Spleen (tissue), 11 donors: ENCODE data around the gene NEUROD1. TPM values are rescaled to one million over a fixed set of nuclear protein-coding genes. Genes with fewer than 3 reads are reported as not detected.
A peak's percentile ranks its signal among the peaks of the same experiment; 100 is the strongest.

ENCODE experiments used
- DNase-seq: peaks from one replicate; pipeline ENCODE4 v3.0.0-alpha.2; 2020
- H3K27ac ChIP-seq, 8 donors: fragments of 200-600 bp; sonication (generic) in 7 of 8; 1 replicate in 4 of 8; 2 replicates in 4 of 8; pipeline versions ENCODE4 v1.5.0 to v1.8.0; 2016 to 2021; ENCODE audit warnings: inconsistent platforms in 4 of 8, mild to moderate bottlenecking in 4 of 8, moderate library complexity in 1 of 8
- H3K27me3 ChIP-seq, 7 donors: fragments of 200-600 bp; sonication (generic) in 6 of 7; replicated peaks in 1 of 7; 1 replicate in 4 of 7; 2 replicates in 3 of 7; pipeline versions ENCODE4 v1.5.0 to v1.8.0; 2016 to 2021; ENCODE audit warnings: inconsistent platforms in 3 of 7, mild to moderate bottlenecking in 1 of 7
- H3K36me3 ChIP-seq, 6 donors: fragments of 200-600 bp; sonication (generic) in 5 of 6; 1 replicate in 4 of 6; 2 replicates in 2 of 6; pipeline versions ENCODE4 v1.5.0 to v1.8.0; 2016 to 2021; ENCODE audit warnings: inconsistent platforms in 2 of 6
- H3K4me1 ChIP-seq, 6 donors: fragments of 200-600 bp; sonication (generic) in 5 of 6; 1 replicate in 3 of 6; 2 replicates in 3 of 6; pipeline versions ENCODE4 v1.5.0 to v1.8.0; 2016 to 2021; ENCODE audit warnings: inconsistent platforms in 3 of 6
- H3K4me3 ChIP-seq, 8 donors: fragments of 200-600 bp; sonication (generic) in 7 of 8; 1 replicate in 4 of 8; 2 replicates in 4 of 8; pipeline versions ENCODE4 v1.5.0 to v1.8.0; 2016 to 2021; ENCODE audit warnings: inconsistent platforms in 4 of 8, mild to moderate bottlenecking in 4 of 8, moderate library complexity in 2 of 8
- H3K9me3 ChIP-seq, 8 donors: fragments of 200-600 bp; sonication (generic) in 7 of 8; 1 replicate in 4 of 8; 2 replicates in 4 of 8; pipeline versions ENCODE4 v1.5.0 to v1.8.0; 2016 to 2021; ENCODE audit warnings: inconsistent platforms in 4 of 8
- CTCF ChIP-seq, 11 experiments: fragments of 200-600 bp in 7 of 11; fragments of 450-650 bp in 4 of 11; sonication (generic) in 4 of 11; IDR thresholded peaks in 8 of 11; conservative IDR thresholded peaks in 3 of 11; 1 replicate in 7 of 11; 2 replicates in 4 of 11; pipeline versions ENCODE4 v1.4.0 to v1.8.0; 2016 to 2021; ENCODE audit warnings: antibody characterized with exemption in 11 of 11, inconsistent platforms in 4 of 11, mild to moderate bottlenecking in 1 of 11
- POLR2A ChIP-seq, 3 donors: fragments of 450-650 bp; IDR thresholded peaks; one replicate each; pipeline ENCODE4 v1.5.1; 2017; ENCODE audit warnings: antibody characterized with exemption in 3 of 3, mild to moderate bottlenecking in 1 of 3
- POLR2AphosphoS5 ChIP-seq, 3 donors: sonication (generic); formaldehyde crosslinking; IDR thresholded peaks; one replicate each; pipeline ENCODE4 v1.5.1; 2017; ENCODE audit warnings: antibody characterized with exemption in 3 of 3
- WGBS, 5 donors: extraction: QIAGEN DNeasy Blood & Tissue Kit in 3 of 5; methylation state at CpG; one replicate each; pipeline versions ENCODE4 v1.1.5 to v1.1.7; 2013 to 2018; 5-methylcytosine and 5-hydroxymethylcytosine counted together
- intact Hi-C: fragments of 100-400 bp; cut with DNase I; formaldehyde crosslinking; loops from one replicate; pipeline ENCODE4 v1.15.0; 2023; ENCODE audit warnings: low total_unique reads
- polyA plus RNA-seq, 3 donors: library from polyadenylated mRNA; stranded (reverse); fragments of 200-250 nt; gene quantifications; one replicate each; pipeline ENCODE4 v1.2.1, GENCODE V29; 2013
- total RNA-seq, 7 donors: library from RNA; depleted of rRNA in 3 of 7; stranded (reverse); fragments of >200 nt in 3 of 7; fragmentation: NEBNext Ultra II Directional in 4 of 7; extraction: Animal tissue kit (Norgen Biotek cat#: 25700) in 4 of 7; gene quantifications; one replicate each; pipeline versions ENCODE4 v1.1.0 to v1.2.1, GENCODE V29; 2016 to 2021
- donor health status: healthy with polysubstance abuse.
- donor health status: DM: no; HTN: no; CAD: no; lungs with moderate emphysema.
- donor health status: DM: no; HTN: no; CAD: no.
- donor health status: Bipolar disorder and iron deficiency.
- donor health status: healthy.
- donor health status: DM: no; HTN: no; CAD: no.
- donor health status: DM: yes; HTN: yes; CAD: no.

The NEUROD1 gene
- total and polyA plus RNA-seq, 10 donors: 0.10 TPM; not detected in 9

GRCh38 chr2:181682026-181682789 lies 1.9 kb upstream of the NEUROD1 start:
- 8 to 14% (median 10%) methylated on average over 23 to 24 of the region's 24 CpGs for WGBS, 5 donors
- Histone ChIP-seq H3K4me3 (peak overlapping the region in 2 of 8 donors; percentile 7 to 60), H3K36me3 (no peaks in the 10 kb centered on the region), H3K4me1 (peaks cover 16 to 65% (median 46%) of the 10 kb centered on the region in 6 donors), H3K27me3 (peaks cover 20 to 100% (median 95%) of the 10 kb centered on the region in 7 donors), H3K27ac (no peak overlapping the region), H3K9me3 (peaks cover 0 to 12% (median 0%) of the 10 kb centered on the region in 8 donors)
- intact Hi-C loops: no loop called here
- TF ChIP-seq POLR2AphosphoS5 (IDR thresholded peaks at IDR 0.05) (no peak), POLR2A (IDR thresholded peaks at IDR 0.05) (no peak), CTCF (IDR thresholded peaks at IDR 0.05 in 8 of 11, conservative IDR thresholded peaks at IDR 0.05 in 3 of 11) (no peak)
- peak; percentile 47 for DNase-seq

GRCh38 chr2:181680937-181681811 lies 857 bp upstream of the NEUROD1 start:
- H3K27me3 ChIP-seq: peaks cover 20 to 100% (median 87%) of the 10 kb centered on the region in 7 donors
- H3K36me3 ChIP-seq: no peaks in the 10 kb centered on the region
- no peak overlapping the region for H3K27ac ChIP-seq
- TF ChIP-seq POLR2A (IDR thresholded peaks at IDR 0.05): no peak
- TF ChIP-seq CTCF (IDR thresholded peaks at IDR 0.05 in 8 of 11, conservative IDR thresholded peaks at IDR 0.05 in 3 of 11): no peak
- TF ChIP-seq POLR2AphosphoS5 (IDR thresholded peaks at IDR 0.05): no peak
- intact Hi-C loops: no loop called here
- peaks cover 16 to 65% (median 46%) of the 10 kb centered on the region in 6 donors for H3K4me1 ChIP-seq
- WGBS, 5 donors: 5 to 8% (median 6%) methylated on average over 37 to 38 of the region's 38 CpGs
- peaks cover 0 to 12% (median 0%) of the 10 kb centered on the region in 8 donors for H3K9me3 ChIP-seq
- peak overlapping the region in 3 of 8 donors; percentile 7 to 55 (median 14) for H3K4me3 ChIP-seq
- peak; percentile 66 for DNase-seq

GRCh38 chr2:181679544-181679979 lies 755 bp downstream of the NEUROD1 start:
- Histone ChIP-seq H3K36me3 (no peaks in the 10 kb centered on the region), H3K4me1 (peaks cover 16 to 57% (median 43%) of the 10 kb centered on the region in 6 donors), H3K9me3 (peaks cover 0 to 7% (median 0%) of the 10 kb centered on the region in 8 donors), H3K27ac (no peak overlapping the region), H3K27me3 (peaks cover 20 to 100% (median 78%) of the 10 kb centered on the region in 7 donors), H3K4me3 (no peak overlapping the region)
- intact Hi-C loops: no loop called here
- no peak for TF ChIP-seq POLR2A (IDR thresholded peaks at IDR 0.05)
- no peak for TF ChIP-seq POLR2AphosphoS5 (IDR thresholded peaks at IDR 0.05)
- no peak for TF ChIP-seq CTCF (IDR thresholded peaks at IDR 0.05 in 8 of 11, conservative IDR thresholded peaks at IDR 0.05 in 3 of 11)
- no peak for DNase-seq
- 7 to 14% (median 8%) methylated on average over 20 of the region's 20 CpGs for WGBS, 5 donors
